Keratinocyte (primary cell): ENCODE data around the gene CKM.

Experiments
- CTCF ChIP-seq, 3 experiments: IDR thresholded peaks in 1 of 3; conservative IDR thresholded peaks in 1 of 3; optimal IDR thresholded peaks in 1 of 3; 2 replicates in 2 of 3; 3 replicates in 1 of 3; pipeline versions ENCODE3 to v1.5.1; 2011; ENCODE audit warnings: low read length in 3 of 3, mild to moderate bottlenecking in 3 of 3, moderate library complexity in 2 of 3, control low read depth in 1 of 3, inconsistent platforms in 1 of 3; ENCODE audit not compliant: insufficient read depth in 2 of 3; ENCODE audit errors: extremely low read depth in 1 of 3
- EZH2 ChIP-seq: IDR thresholded peaks from one replicate; pipeline ENCODE4 v1.6.1; 2012; ENCODE audit warnings: inconsistent platforms, mild to moderate bottlenecking, low read length, moderate library complexity

- TF ChIP-seq CTCF (optimal IDR thresholded peaks at IDR 0.05 in 1 of 3, IDR thresholded peaks at IDR 0.05 in 1 of 3, conservative IDR thresholded peaks at IDR 0.05 in 1 of 3; ENCODE audit: extremely low read depth in 1 of 3, insufficient read depth in 2 of 3, low read length in 3 of 3), result no peak
- no peak for TF ChIP-seq EZH2
Measured at GRCh38 chr19:45271098-45271734, 51.5 kb downstream of the CKM start.
